HEK293 (cell line): ENCODE results near the gene ARHGEF28.

Experiments used
- CTCF ChIA-PET: fragments of 350-600 bp; formaldehyde crosslinking; extraction: SDS; loops from one replicate; lab custom pipeline; 2021; ENCODE audit warnings: antibody characterized with exemption; lab: Yijun Ruan, JAX
- POLR2A ChIA-PET: fragments of 300-600 bp; formaldehyde crosslinking; extraction: SDS; loops from one replicate; lab custom pipeline; 2020; ENCODE audit warnings: antibody characterized with exemption, inconsistent platforms; lab: Yijun Ruan, JAX
- H3K27ac ChIP-seq: fragments of 200-500 bp; sonication (Bioruptor generic); 2 replicates; pipeline ENCODE4 v1.5.1; 2014; ENCODE audit warnings: low read depth, low read length, control low read depth, inconsistent platforms; ENCODE audit errors: extremely low read depth
- H3K36me3 ChIP-seq, 2 experiments: fragments of 200-500 bp in 1 of 2; sonication (Bioruptor generic) in 1 of 2; 1 replicate in 1 of 2; 2 replicates in 1 of 2; pipeline ENCODE4 v1.5.1; 2014 to 2017; ENCODE audit warnings: inconsistent platforms in 2 of 2, low read length in 2 of 2; ENCODE audit not compliant: control insufficient read depth in 2 of 2, insufficient read depth in 1 of 2
- H3K4me1 ChIP-seq: fragments of 200-500 bp; sonication (Bioruptor generic); 2 replicates; pipeline ENCODE4 v1.5.1; 2014; ENCODE audit warnings: mild to moderate bottlenecking, low read length, inconsistent platforms; ENCODE audit not compliant: control insufficient read depth, insufficient read depth
- H3K4me3 ChIP-seq: 2 replicates; pipeline ENCODE4 v1.5.1; 2011; ENCODE audit warnings: low read depth, mild to moderate bottlenecking, control low read depth, low read length, moderate library complexity
- H3K9me3 ChIP-seq: fragments of 200-500 bp; sonication (Bioruptor generic); 2 replicates; pipeline ENCODE4 v1.5.1; 2014; ENCODE audit warnings: low read depth, low read length, inconsistent platforms; ENCODE audit not compliant: control insufficient read depth, insufficient read depth
- IKZF3 ChIP-seq: fragments of 450-650 bp; IDR thresholded peaks from 2 replicates; pipeline ENCODE4 v1.5.0; 2018; ENCODE audit warnings: missing biosample characterization, mild to moderate bottlenecking, missing genetic modification characterization, moderate library complexity
- INSM2 ChIP-seq: fragments of 450-650 bp; formaldehyde crosslinking; IDR thresholded peaks from 2 replicates; pipeline ENCODE4 v1.5.1; 2016; ENCODE audit warnings: missing biosample characterization, missing genetic modification characterization
- SCRT2 ChIP-seq: fragments of 450-650 bp; formaldehyde crosslinking; IDR thresholded peaks from 2 replicates; pipeline ENCODE4 v1.5.1; 2016; ENCODE audit warnings: missing biosample characterization, missing genetic modification characterization
- WT1 ChIP-seq: fragments of 450-650 bp; formaldehyde crosslinking; IDR thresholded peaks from 2 replicates; pipeline ENCODE4 v1.5.1; 2016; ENCODE audit warnings: missing biosample characterization, missing genetic modification characterization
- ZFP41 ChIP-seq: fragments of 450-650 bp; formaldehyde crosslinking; IDR thresholded peaks from 2 replicates; pipeline ENCODE4 v1.5.1; 2016; ENCODE audit warnings: missing biosample characterization, missing genetic modification characterization, borderline replicate concordance
- ZNF121 ChIP-seq: fragments of 450-650 bp; formaldehyde crosslinking; IDR thresholded peaks from 2 replicates; pipeline ENCODE4 v1.5.1; 2016; ENCODE audit warnings: missing biosample characterization, missing genetic modification characterization
- ZNF175 ChIP-seq: fragments of 450-650 bp; formaldehyde crosslinking; IDR thresholded peaks from 2 replicates; pipeline ENCODE4 v1.5.1; 2016; ENCODE audit warnings: missing biosample characterization, missing genetic modification characterization
- ZNF292 ChIP-seq: fragments of 450-650 bp; formaldehyde crosslinking; IDR thresholded peaks from 2 replicates; pipeline ENCODE4 v1.5.1; 2016; ENCODE audit warnings: low read depth, missing biosample characterization, missing genetic modification characterization, borderline replicate concordance
- ZNF354C ChIP-seq: fragments of 450-650 bp; formaldehyde crosslinking; IDR thresholded peaks from 2 replicates; pipeline ENCODE4 v1.5.1; 2016; ENCODE audit warnings: missing biosample characterization, missing genetic modification characterization, low read depth, borderline replicate concordance
- ZNF561 ChIP-seq: fragments of 450-650 bp; IDR thresholded peaks from 2 replicates; pipeline ENCODE4 v1.5.1; 2018; ENCODE audit warnings: missing biosample characterization, missing genetic modification characterization, borderline replicate concordance
- ZNF596 ChIP-seq: fragments of 450-650 bp; IDR thresholded peaks from 2 replicates; pipeline ENCODE4 v1.5.0; 2018; ENCODE audit warnings: missing biosample characterization, mild to moderate bottlenecking, missing genetic modification characterization, moderate library complexity
- ZNF629 ChIP-seq: fragments of 450-650 bp; formaldehyde crosslinking; IDR thresholded peaks from 2 replicates; pipeline ENCODE4 v1.5.1; 2017; ENCODE audit warnings: missing biosample characterization, missing genetic modification characterization
- ZNF660 ChIP-seq: fragments of 450-650 bp; IDR thresholded peaks from 2 replicates; pipeline ENCODE4 v1.5.1; 2018; ENCODE audit warnings: missing biosample characterization, mild to moderate bottlenecking, missing genetic modification characterization
- ZNF830 ChIP-seq: fragments of 450-650 bp; IDR thresholded peaks from 2 replicates; pipeline ENCODE4 v1.5.0; 2018; ENCODE audit warnings: missing biosample characterization, missing genetic modification characterization, low read depth, mild to moderate bottlenecking, moderate library complexity
- ZSCAN16 ChIP-seq: fragments of 450-650 bp; formaldehyde crosslinking; IDR thresholded peaks from 2 replicates; pipeline ENCODE4 v1.5.1; 2016; ENCODE audit warnings: missing biosample characterization, missing genetic modification characterization
- ZSCAN4 ChIP-seq: fragments of 450-650 bp; formaldehyde crosslinking; IDR thresholded peaks from 2 replicates; pipeline ENCODE4 v1.5.1; 2017; ENCODE audit warnings: missing biosample characterization, missing genetic modification characterization

Gene ARHGEF28

GRCh38 chr5:73986729-73987128 lies 360.7 kb downstream of the ARHGEF28 start:
- Histone ChIP-seq H3K9me3 (no peaks in the 10 kb centered on the region), H3K36me3 (no peaks in the 10 kb centered on the region)
- TF ChIP-seq ZNF561 (no peak), ZNF830 (tag by site-specific recombination) (no peak), ZFP41 (no peak), IKZF3 (tag by site-specific recombination) (no peak), ZNF660 (no peak), SCRT2 (tag by site-specific recombination) (peak; percentile 58)
- TF ChIP-seq, all 188 proteins: peak for 1
- POLR2A ChIA-PET = no interaction called here
- no peak overlapping the region for H3K27ac ChIP-seq
- CTCF ChIA-PET = interaction anchor here (0.7 to 0.8 kb wide), 2 partner anchors 10 to 939 kb away, joined by 3 read pairs; no protein-coding TSS in a partner anchor
- no peaks in the 10 kb centered on the region; the same call in 1 of the 2 replicates for H3K4me1 ChIP-seq
- no peak overlapping the region for H3K4me3 ChIP-seq

- H3K4me1 ChIP-seq = no peaks in the 10 kb centered on the region; the same call in 1 of the 2 replicates
- H3K27ac ChIP-seq = no peak overlapping the region
- CTCF ChIA-PET = interaction anchor here (0.7 kb wide), 1 partner anchor 113 kb away, joined by 4 read pairs; no protein-coding TSS in a partner anchor
- POLR2A ChIA-PET = no interaction called here
- no peak overlapping the region for H3K4me3 ChIP-seq
- no peaks in the 10 kb centered on the region for H3K9me3 ChIP-seq
- H3K36me3 ChIP-seq = no peaks in the 10 kb centered on the region
- TF ChIP-seq ZSCAN4 (tag by site-specific recombination) (0 out of 2 replicates have a peak, but pooled peaks have one; percentile 13), WT1 (tag by site-specific recombination) (no peak)
These were observed 361.9 kb downstream of the ARHGEF28 start for GRCh38 chr5:73987915-73988314.

GRCh38 chr5:73989956-73990355 lies 364.0 kb downstream of the ARHGEF28 start:
- H3K9me3 ChIP-seq = no peaks in the 10 kb centered on the region
- CTCF ChIA-PET = no interaction called here

More at GRCh38 chr5:73989956-73990355, 364.0 kb downstream of the ARHGEF28 start:
- no peak overlapping the region for H3K4me3 ChIP-seq
- H3K27ac ChIP-seq = no peak overlapping the region; the same call in 1 of the 2 replicates
- H3K36me3 ChIP-seq = no peaks in the 10 kb centered on the region
- TF ChIP-seq ZSCAN16 = no peak
- TF ChIP-seq ZNF292 = no peak
- no peak for TF ChIP-seq INSM2 (tag by site-specific recombination)
- TF ChIP-seq ZNF596 (tag by site-specific recombination) = no peak
- TF ChIP-seq ZNF121 (tag by site-specific recombination) = no peak
- no peak for TF ChIP-seq ZNF354C (tag by site-specific recombination)
- TF ChIP-seq ZNF629 (tag by site-specific recombination) = no peak
- TF ChIP-seq ZNF175 (tag by site-specific recombination) = no peak
- no peaks in the 10 kb centered on the region; the same call in 1 of the 2 replicates for H3K4me1 ChIP-seq
- POLR2A ChIA-PET = interaction anchor here (0.6 kb wide), 1 partner anchor 674 kb away, joined by 6 read pairs; no protein-coding TSS in a partner anchor
